Measurements from ENCODE around the gene KIF25.

The KIF25 gene

GRCh38 chr6:168017629-168018028 is 20.2 kb downstream of the KIF25 start:
- DNase-seq (ENCODE audit: low spot score) = no peak

- no peak for DNase-seq (ENCODE audit: low spot score)
Measured at GRCh38 chr6:168018664-168019063, 21.2 kb downstream of the KIF25 start.

- DNase-seq (ENCODE audit: low spot score) = no peak
Measured at GRCh38 chr6:168020242-168020641, 22.8 kb downstream of the KIF25 start.

- DNase-seq (ENCODE audit: low spot score) = no peak
Measured at GRCh38 chr6:168021581-168021980, 24.1 kb downstream of the KIF25 start.

GRCh38 chr6:168022488-168023321 is 25.2 kb downstream of the KIF25 start:
- no peak for DNase-seq (ENCODE audit: low spot score)

- no peak for DNase-seq (ENCODE audit: low spot score)
Measured at GRCh38 chr6:168024951-168025510, 27.6 kb downstream of the KIF25 start.

- peak; percentile 50 for DNase-seq (ENCODE audit: low spot score)
Measured at GRCh38 chr6:168025831-168026710, 28.6 kb downstream of the KIF25 start.

GRCh38 chr6:168026925-168027324 is 29.5 kb downstream of the KIF25 start:
- no peak for DNase-seq (ENCODE audit: low spot score)

- DNase-seq (ENCODE audit: low spot score) = no peak
Measured at GRCh38 chr6:168027521-168027920, 30.1 kb downstream of the KIF25 start.

- no peak for DNase-seq (ENCODE audit: low spot score)
Measured at GRCh38 chr6:168028181-168028580, 30.7 kb downstream of the KIF25 start.

GRCh38 chr6:168029459-168030217 is 32.2 kb downstream of the KIF25 start:
- DNase-seq (ENCODE audit: low spot score) = no peak

- no peak for DNase-seq (ENCODE audit: low spot score)
Measured at GRCh38 chr6:168030218-168030746, 32.8 kb downstream of the KIF25 start.

- no peak for DNase-seq (ENCODE audit: low spot score)
Measured at GRCh38 chr6:168030908-168031307, 33.4 kb downstream of the KIF25 start.

GRCh38 chr6:168031411-168031971 is 34.0 kb downstream of the KIF25 start:
- DNase-seq (ENCODE audit: low spot score) = no peak

GRCh38 chr6:168032005-168032760 is 34.7 kb downstream of the KIF25 start:
- peak; percentile 28 for DNase-seq (ENCODE audit: low spot score)

- DNase-seq (ENCODE audit: low spot score) = no peak
Measured at GRCh38 chr6:168033791-168034190, 36.3 kb downstream of the KIF25 start.

- DNase-seq (ENCODE audit: low spot score) = no peak
Measured at GRCh38 chr6:168034537-168034936, 37.1 kb downstream of the KIF25 start.

GRCh38 chr6:168035098-168035660 is 37.7 kb downstream of the KIF25 start:
- DNase-seq (ENCODE audit: low spot score) = peak; percentile 52

GRCh38 chr6:168035661-168036545 is 38.4 kb downstream of the KIF25 start:
- DNase-seq (ENCODE audit: low spot score) = peak; percentile 13
